OCI-LY1 (cell line): Measurements from ENCODE around the gene ERG.

Experiments used
- EZH2 ChIP-seq: fragments of 200-600 bp; sonication (generic), shearing (Covaris generic); IDR thresholded peaks from 2 replicates; pipeline ENCODE4 v1.8.0; 2017; ENCODE audit warnings: borderline replicate concordance, mixed run types, mild to moderate bottlenecking, antibody characterized with exemption, low read length, moderate library complexity, mixed read lengths
- TF ChIP-seq, protein P1 (sequence below): fragments of 200-600 bp; sonication (generic), shearing (Covaris generic); IDR thresholded peaks from 2 replicates; pipeline ENCODE4 v1.5.1; 2017; ENCODE audit warnings: mild to moderate bottlenecking, antibody characterized with exemption, low read length, moderate library complexity, mixed read lengths

DNA sequence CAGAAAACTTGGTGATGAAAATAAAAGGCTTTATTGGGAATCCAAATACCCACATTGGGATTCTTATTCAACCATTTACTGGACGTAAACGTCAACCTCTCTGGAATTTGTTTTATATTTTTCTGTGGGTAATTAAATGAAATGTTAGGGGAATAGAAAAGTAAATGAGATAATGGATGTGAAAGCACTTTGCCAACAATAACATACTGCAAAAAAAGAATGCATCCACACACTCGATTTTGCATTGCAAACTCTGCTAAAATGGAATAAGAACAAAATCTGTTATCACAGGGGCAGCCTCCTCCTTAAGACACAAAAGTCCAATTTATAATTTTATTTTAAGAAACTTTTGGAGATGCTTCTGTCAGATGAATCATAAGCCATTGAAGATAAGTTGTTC, 88.4 kb downstream of the ERG start:
- TF ChIP-seq, protein P1, sequence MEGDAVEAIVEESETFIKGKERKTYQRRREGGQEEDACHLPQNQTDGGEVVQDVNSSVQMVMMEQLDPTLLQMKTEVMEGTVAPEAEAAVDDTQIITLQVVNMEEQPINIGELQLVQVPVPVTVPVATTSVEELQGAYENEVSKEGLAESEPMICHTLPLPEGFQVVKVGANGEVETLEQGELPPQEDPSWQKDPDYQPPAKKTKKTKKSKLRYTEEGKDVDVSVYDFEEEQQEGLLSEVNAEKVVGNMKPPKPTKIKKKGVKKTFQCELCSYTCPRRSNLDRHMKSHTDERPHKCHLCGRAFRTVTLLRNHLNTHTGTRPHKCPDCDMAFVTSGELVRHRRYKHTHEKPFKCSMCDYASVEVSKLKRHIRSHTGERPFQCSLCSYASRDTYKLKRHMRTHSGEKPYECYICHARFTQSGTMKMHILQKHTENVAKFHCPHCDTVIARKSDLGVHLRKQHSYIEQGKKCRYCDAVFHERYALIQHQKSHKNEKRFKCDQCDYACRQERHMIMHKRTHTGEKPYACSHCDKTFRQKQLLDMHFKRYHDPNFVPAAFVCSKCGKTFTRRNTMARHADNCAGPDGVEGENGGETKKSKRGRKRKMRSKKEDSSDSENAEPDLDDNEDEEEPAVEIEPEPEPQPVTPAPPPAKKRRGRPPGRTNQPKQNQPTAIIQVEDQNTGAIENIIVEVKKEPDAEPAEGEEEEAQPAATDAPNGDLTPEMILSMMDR = no peak
- no peak for TF ChIP-seq EZH2
